ENCODE results near the gene GRK4.

DNA sequence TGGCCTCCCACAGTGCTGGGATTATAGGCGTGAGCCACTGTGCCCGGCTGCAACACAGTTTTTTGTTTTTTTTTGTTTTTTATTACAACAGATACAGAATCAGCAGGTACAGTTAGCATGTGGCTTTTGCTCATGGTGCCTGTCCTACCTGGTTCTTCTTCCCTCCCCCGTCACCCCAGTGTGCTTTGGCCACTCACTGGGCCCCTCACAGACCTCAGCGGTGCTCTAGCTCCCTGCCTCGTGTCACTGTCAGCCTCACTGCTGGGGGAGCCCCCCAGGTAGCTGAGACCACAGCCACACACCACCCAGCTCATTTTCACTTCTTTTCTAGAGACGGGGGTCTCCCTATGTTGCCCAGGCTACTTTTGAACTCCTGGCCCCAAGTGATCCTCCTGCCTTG, 72.3 kb downstream of the GRK4 start:
- TF ChIP-seq CTCF (IDR thresholded peaks at IDR 0.05) (no peak), ZFX (IDR thresholded peaks at IDR 0.05; ENCODE audit: borderline replicate concordance) (no peak)

Data from 22Rv1 (cell line).